Naive thymus-derived CD4-positive, alpha-beta T cell (primary cell): Measurements from ENCODE around the gene IFI27L1. TPM values are rescaled to one million over a fixed set of nuclear protein-coding genes. Genes with fewer than 3 reads are reported as not detected.

Source experiments
- ATAC-seq: fragments of 150-1000 bp; cut with Tn5 transposase; 2 replicates; pipeline ENCODE4 v1.10.0; 2021; ENCODE audit warnings: mild to moderate bottlenecking, moderate library complexity
- CTCF ChIA-PET: fragments of 350-600 bp; sonication (Branson Sonifier 250); formaldehyde crosslinking; loops from one replicate; lab custom pipeline; 2021; ENCODE audit warnings: antibody characterized with exemption; lab: Charles Lee
- POLR2A ChIA-PET: fragments of 350-600 bp; sonication (Branson Sonifier 250); formaldehyde crosslinking; loops from one replicate; lab custom pipeline; 2021; ENCODE audit warnings: antibody characterized with exemption, inconsistent platforms; lab: Charles Lee
- DNase-seq, 9 donors: peaks; one replicate each; pipeline versions ENCODE4 v3.0.0 to v3.0.0-alpha.2; 2020 to 2022; ENCODE audit warnings: mixed read lengths in 1 of 9
- H3K27ac ChIP-seq: one replicate; pipeline ENCODE4 v1.7.0; 2013; ENCODE audit warnings: mild to moderate bottlenecking, low read depth, low read length, moderate library complexity
- H3K27me3 ChIP-seq, 2 donors: one replicate each; pipeline ENCODE4 v1.7.0; 2013; ENCODE audit warnings: low read length in 2 of 2, mild to moderate bottlenecking in 2 of 2, moderate library complexity in 2 of 2; ENCODE audit not compliant: control insufficient read depth in 2 of 2, insufficient read depth in 2 of 2
- H3K36me3 ChIP-seq, 3 experiments: 1 replicate in 2 of 3; 2 replicates in 1 of 3; pipeline ENCODE4 v1.7.0; 2013; ENCODE audit warnings: low read length in 3 of 3, mild to moderate bottlenecking in 3 of 3, moderate library complexity in 1 of 3; ENCODE audit not compliant: insufficient read depth in 3 of 3, control insufficient read depth in 2 of 3
- H3K4me1 ChIP-seq, 2 donors: one replicate each; pipeline ENCODE4 v1.7.0; 2013; ENCODE audit warnings: low read length in 2 of 2, mild to moderate bottlenecking in 2 of 2, moderate library complexity in 1 of 2; ENCODE audit not compliant: control insufficient read depth in 2 of 2, insufficient read depth in 2 of 2
- H3K4me3 ChIP-seq: 2 replicates; pipeline ENCODE4 v1.7.0; 2013; ENCODE audit warnings: mild to moderate bottlenecking, low read length
- H3K9me3 ChIP-seq, 3 experiments: 1 replicate in 2 of 3; 2 replicates in 1 of 3; pipeline ENCODE4 v1.7.0; 2013; ENCODE audit warnings: low read length in 3 of 3; ENCODE audit not compliant: control insufficient read depth in 2 of 3
- H3K27ac Mint-ChIP-seq, 9 donors: one replicate each; pipeline ENCODE4 v1.8.0; 2020 to 2022; ENCODE audit warnings: mixed read lengths in 9 of 9, mild to moderate bottlenecking in 8 of 9, moderate library complexity in 5 of 9, inconsistent platforms in 2 of 9
- H3K27me3 Mint-ChIP-seq, 5 donors: one replicate each; pipeline ENCODE4 v1.8.0; 2021 to 2022; ENCODE audit warnings: mixed read lengths in 5 of 5, mild to moderate bottlenecking in 1 of 5
- H3K36me3 Mint-ChIP-seq, 5 donors: one replicate each; pipeline ENCODE4 v1.8.0; 2020 to 2022; ENCODE audit warnings: mixed read lengths in 5 of 5, mild to moderate bottlenecking in 3 of 5, inconsistent platforms in 1 of 5
- H3K4me1 Mint-ChIP-seq, 7 donors: one replicate each; pipeline ENCODE4 v1.8.0; 2020 to 2022; ENCODE audit warnings: mixed read lengths in 7 of 7, mild to moderate bottlenecking in 3 of 7, inconsistent platforms in 1 of 7
- H3K4me3 Mint-ChIP-seq, 10 donors: one replicate each; pipeline ENCODE4 v1.8.0; 2020 to 2022; ENCODE audit warnings: mild to moderate bottlenecking in 10 of 10, mixed read lengths in 10 of 10, moderate library complexity in 6 of 10, inconsistent platforms in 2 of 10
- H3K9me3 Mint-ChIP-seq, 11 donors: one replicate each; pipeline ENCODE4 v1.8.0; 2020 to 2022; ENCODE audit warnings: mixed read lengths in 11 of 11, mild to moderate bottlenecking in 4 of 11, inconsistent platforms in 1 of 11, moderate library complexity in 1 of 11
- intact Hi-C, 2 donors: fragments of 100-400 bp; cut with micrococcal nuclease; formaldehyde crosslinking; loops; one replicate each; pipeline ENCODE4 v1.15.1; 2023
- polyA plus RNA-seq, 2 donors: library from polyadenylated mRNA; unstranded; fragments of 300-500 nt; fragmentation: Illumina TruSeq; gene quantifications; one replicate each; pipeline ENCODE4 v1.2.3, GENCODE V29; 2021
- total RNA-seq, 6 experiments: library from RNA in 5 of 6; stranded (reverse) in 5 of 6; gene quantifications; 1 replicate in 5 of 6; 2 replicates in 1 of 6; pipeline ENCODE4 v1.2.3 and lab custom pipeline; 2021 to 2026

The IFI27L1 gene
- total and polyA plus RNA-seq, 7 experiments from 2014 or later, result 6.3 to 31.8 (median 8.2) TPM

DNA sequence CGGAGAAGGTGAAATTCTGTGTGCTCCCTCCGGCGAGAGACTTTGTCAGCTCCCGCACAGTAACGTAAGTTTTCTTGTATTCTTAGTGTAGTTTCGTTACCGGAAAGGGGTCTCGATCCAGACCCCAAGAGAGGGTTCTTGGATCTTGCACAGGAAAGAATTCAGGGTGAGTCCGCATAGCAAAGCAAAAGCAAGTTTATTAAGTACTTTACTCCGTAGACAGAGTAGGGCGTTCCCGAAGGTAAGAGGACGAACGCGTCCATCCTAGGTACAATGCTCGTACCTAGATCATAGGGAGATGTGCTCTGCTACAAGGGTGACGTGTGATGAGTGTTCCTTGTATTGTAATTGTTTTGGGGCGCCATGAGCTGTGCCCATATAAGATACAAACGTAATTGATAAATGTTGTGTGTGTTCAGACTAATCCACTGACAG is 293 bp downstream of the IFI27L1 start:
- Mint-ChIP-seq H3K27me3 (no peaks in the 10 kb centered on the region), H3K4me1 (peaks cover 28 to 53% (median 46%) of the 10 kb centered on the region in 7 donors)
- POLR2A ChIA-PET, result interaction anchor here (0.8 to 3.9 kb wide), 17 partner anchors 9 to 968 kb away, joined by 3 to 29 read pairs (median 5); partner anchors contain the start of genes IFI27L2, LYSET, MOAP1 and PPP4R4

DNA sequence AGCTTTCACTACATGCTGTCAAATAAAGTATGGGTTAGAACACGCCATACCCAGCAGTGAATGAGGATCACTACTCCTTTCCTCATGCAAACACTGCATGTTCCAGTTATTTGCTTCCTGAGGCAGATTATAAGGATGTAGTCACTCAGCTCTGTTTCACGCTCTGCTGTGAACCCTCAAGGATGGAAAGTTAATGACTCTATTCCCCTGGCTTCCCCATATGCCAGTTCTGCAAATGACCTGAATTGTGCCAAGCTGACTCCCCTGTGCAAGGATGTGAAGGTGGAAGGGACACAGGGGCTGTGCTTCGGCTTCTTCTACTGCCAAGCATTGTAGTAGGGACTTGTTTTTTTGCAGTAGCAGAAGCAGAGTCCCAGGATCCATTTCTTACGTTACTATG is 6.8 kb downstream of the IFI27L1 start:
- Mint-ChIP-seq H3K27ac (no peak overlapping the region), H3K27me3 (no peaks in the 10 kb centered on the region), H3K9me3 (peaks cover 0 to 2% (median 0%) of the 10 kb centered on the region in 11 donors), H3K4me3 (no peak overlapping the region), H3K4me1 (peaks cover 0 to 10% (median 2%) of the 10 kb centered on the region in 7 donors), H3K36me3 (peaks cover 0 to 15% (median 5%) of the 10 kb centered on the region in 5 donors)
- no peaks in the 10 kb centered on the region for H3K36me3 ChIP-seq
- ChIA-PET POLR2A (no interaction called here), CTCF (no interaction called here)
- intact Hi-C loops, result loop anchor here in 1 of 2 donors (10.0 kb wide), 1 partner anchor 1067 kb away; the partner anchor contains the start of gene DICER1
- H3K27me3 ChIP-seq, result no peaks in the 10 kb centered on the region
- no peak overlapping the region for H3K27ac ChIP-seq
- no peak for DNase-seq
- no peaks in the 10 kb centered on the region for H3K4me1 ChIP-seq
- no peak overlapping the region for H3K4me3 ChIP-seq
- no peak for ATAC-seq
- H3K9me3 ChIP-seq, result no peaks in the 10 kb centered on the region

More for the DNA sequence above, 293 bp downstream of the IFI27L1 start:
- ATAC-seq (peak; percentile 10), DNase-seq (no peak)
- Histone ChIP-seq H3K36me3 (peaks cover 0 to 26% (median 17%) of the 10 kb centered on the region in 3 experiments), H3K9me3 (no peaks in the 10 kb centered on the region), H3K4me3 (peak overlapping the region; percentile 74), H3K4me1 (peaks cover 31 to 32% of the 10 kb centered on the region in 2 donors), H3K27ac (peak overlapping the region; percentile 98), H3K27me3 (no peaks in the 10 kb centered on the region)
- peak overlapping the region; percentile 90 to 100 (median 99) for H3K4me3 Mint-ChIP-seq
- peak overlapping the region; percentile 97 to 100 (median 99) for H3K27ac Mint-ChIP-seq
- intact Hi-C loops, result loop anchor here (1.0 to 10.0 kb wide), 17 partner anchors 8 to 1453 kb away; partner anchors contain the start of genes IFI27L2 (in 2 of the 2), OTUB2 (in 2 of the 2), ASB2 (in 1 of the 2) and BTBD7 (in 1 of the 2)
- H3K36me3 Mint-ChIP-seq, result peaks cover 14 to 40% (median 34%) of the 10 kb centered on the region in 5 donors
- CTCF ChIA-PET, result interaction anchor here (0.7 to 2.4 kb wide), 5 partner anchors 45 to 103 kb away, joined by 3 to 10 read pairs (median 3); no protein-coding TSS in a partner anchor
- peaks cover 0 to 5% (median 0%) of the 10 kb centered on the region in 11 donors for H3K9me3 Mint-ChIP-seq

DNA sequence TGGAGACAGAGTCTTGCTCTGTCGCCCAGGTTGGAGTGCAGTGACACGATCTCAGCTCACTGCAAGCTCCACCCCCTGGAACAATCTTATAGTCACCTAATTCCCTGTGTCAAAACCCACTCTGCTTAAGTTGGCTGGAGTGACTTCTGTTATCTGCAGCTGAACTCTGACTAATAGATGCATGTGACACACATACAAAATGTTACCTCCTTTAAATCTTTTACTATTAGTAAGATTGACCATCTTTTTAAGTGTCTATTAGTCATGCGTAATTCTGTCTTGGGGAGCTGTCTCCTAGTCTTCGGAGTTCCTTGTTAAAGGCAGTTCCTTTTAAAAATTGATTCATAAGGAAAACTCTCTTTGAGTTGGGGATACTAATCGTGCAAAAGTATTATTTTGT is 7.4 kb downstream of the IFI27L1 start:
- intact Hi-C loops, result loop anchor here in 1 of 2 donors (10.0 kb wide), 1 partner anchor 1066 kb away; the partner anchor contains the start of gene DICER1
- Histone ChIP-seq H3K9me3 (no peaks in the 10 kb centered on the region), H3K27me3 (no peaks in the 10 kb centered on the region), H3K4me1 (no peaks in the 10 kb centered on the region), H3K36me3 (no peaks in the 10 kb centered on the region), H3K4me3 (no peak overlapping the region), H3K27ac (no peak overlapping the region)
- POLR2A ChIA-PET, result interaction anchor here (0.7 to 3.3 kb wide), 2 partner anchors 8 to 16 kb away, joined by 4 to 10 read pairs; partner anchors contain the start of genes DDX24 and IFI27L1
- H3K36me3 Mint-ChIP-seq, result peaks cover 0 to 14% (median 5%) of the 10 kb centered on the region in 5 donors
- peaks cover 0 to 2% (median 0%) of the 10 kb centered on the region in 11 donors for H3K9me3 Mint-ChIP-seq
- H3K27me3 Mint-ChIP-seq, result no peaks in the 10 kb centered on the region
- DNase-seq (no peak), ATAC-seq (no peak)
- no peak overlapping the region for H3K4me3 Mint-ChIP-seq
- CTCF ChIA-PET, result no interaction called here
- no peak overlapping the region for H3K27ac Mint-ChIP-seq
- H3K4me1 Mint-ChIP-seq, result peaks cover 0 to 5% (median 0%) of the 10 kb centered on the region in 7 donors

DNA sequence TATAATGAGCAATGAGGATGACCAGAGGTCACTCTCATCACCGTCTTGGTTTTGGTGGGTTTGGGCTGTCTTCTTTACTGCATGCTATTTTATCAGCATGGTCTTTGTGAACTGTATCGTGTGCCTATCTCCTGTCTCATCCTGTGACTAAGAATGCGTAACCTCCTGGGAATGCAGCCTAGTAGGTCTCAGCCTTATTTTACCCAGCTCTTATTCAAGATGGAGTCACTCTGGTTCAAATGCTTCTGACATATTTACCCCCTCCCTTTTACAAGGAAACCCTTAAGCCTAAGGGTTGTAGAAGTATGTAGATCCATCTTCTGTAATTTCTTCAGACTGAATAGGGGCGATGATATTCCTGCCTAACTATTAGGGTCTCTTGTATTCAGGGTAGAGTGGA is 8.4 kb downstream of the IFI27L1 start:
- no peak overlapping the region for H3K27ac Mint-ChIP-seq
- H3K9me3 ChIP-seq, result no peaks in the 10 kb centered on the region
- H3K4me1 ChIP-seq, result no peaks in the 10 kb centered on the region
- peaks cover 0 to 12% (median 5%) of the 10 kb centered on the region in 5 donors for H3K36me3 Mint-ChIP-seq
- no peak overlapping the region for H3K4me3 ChIP-seq
- DNase-seq (no peak), ATAC-seq (no peak)
- peaks cover 0 to 2% (median 0%) of the 10 kb centered on the region in 11 donors for H3K9me3 Mint-ChIP-seq
- peaks cover 0 to 3% (median 0%) of the 10 kb centered on the region in 7 donors for H3K4me1 Mint-ChIP-seq
- H3K36me3 ChIP-seq, result no peaks in the 10 kb centered on the region
- H3K4me3 Mint-ChIP-seq, result no peak overlapping the region
- POLR2A ChIA-PET, result interaction anchor here (3.3 kb wide), 1 partner anchor 9 kb away, joined by 10 read pairs; the partner anchor contains the start of genes DDX24 and IFI27L1
- H3K27me3 ChIP-seq, result no peaks in the 10 kb centered on the region
- intact Hi-C loops, result loop anchor here in 1 of 2 donors (10.0 kb wide), 1 partner anchor 1065 kb away; the partner anchor contains the start of gene DICER1
- H3K27ac ChIP-seq, result no peak overlapping the region
- H3K27me3 Mint-ChIP-seq, result no peaks in the 10 kb centered on the region
- CTCF ChIA-PET, result no interaction called here

DNA sequence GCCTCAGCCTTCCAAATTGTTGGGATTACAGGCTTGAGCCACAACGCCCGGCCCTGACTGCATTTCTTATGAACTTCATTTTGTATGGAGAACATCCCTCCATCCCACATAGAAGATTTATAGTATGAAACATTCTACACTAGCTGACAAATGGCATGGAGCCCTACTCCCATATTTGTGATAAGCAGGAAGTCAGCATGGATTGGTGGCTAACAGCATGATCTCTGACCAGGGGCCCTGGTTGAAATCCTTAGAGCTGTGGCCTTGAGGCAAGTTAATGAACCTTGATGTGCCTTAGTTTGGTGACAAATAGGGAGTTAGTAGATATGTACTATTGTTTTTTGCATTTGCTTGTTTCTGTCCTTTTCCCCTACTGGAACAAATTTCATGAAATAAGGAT is 12.3 kb downstream of the IFI27L1 start:
- Histone ChIP-seq H3K4me1 (no peaks in the 10 kb centered on the region), H3K36me3 (no peaks in the 10 kb centered on the region), H3K27ac (no peak overlapping the region), H3K27me3 (no peaks in the 10 kb centered on the region), H3K9me3 (no peaks in the 10 kb centered on the region), H3K4me3 (no peak overlapping the region)
- ChIA-PET CTCF (interaction anchor here (0.7 kb wide), 1 partner anchor 153 kb away, joined by 3 read pairs; no protein-coding TSS in a partner anchor), POLR2A (no interaction called here)
- H3K4me3 Mint-ChIP-seq, result no peak overlapping the region
- H3K9me3 Mint-ChIP-seq, result no peaks in the 10 kb centered on the region
- H3K27me3 Mint-ChIP-seq, result no peaks in the 10 kb centered on the region
- no peaks in the 10 kb centered on the region for H3K4me1 Mint-ChIP-seq
- H3K27ac Mint-ChIP-seq, result no peak overlapping the region
- DNase-seq, result no peak
- H3K36me3 Mint-ChIP-seq, result peaks cover 0 to 9% (median 4%) of the 10 kb centered on the region in 5 donors
- intact Hi-C loops, result no loop called here
- no peak for ATAC-seq

DNA sequence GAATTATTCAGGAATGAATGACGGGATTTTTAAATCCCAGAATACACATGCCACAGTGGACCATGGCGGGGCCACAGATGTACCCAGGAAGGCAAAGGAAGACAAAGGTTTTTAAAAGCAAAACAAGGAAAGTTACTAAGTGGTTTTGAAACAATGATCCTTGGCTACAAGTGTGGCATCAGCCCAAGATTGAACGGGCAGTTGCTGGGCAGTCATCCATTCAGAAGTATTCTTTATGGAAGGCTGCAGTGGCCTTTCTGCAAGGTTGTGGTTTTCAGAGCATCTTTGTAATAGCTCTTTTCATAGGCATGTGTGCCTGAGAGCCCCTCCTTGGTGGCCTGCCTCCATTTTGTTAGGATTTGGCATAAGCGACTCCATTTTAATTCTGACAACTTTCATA is 16.0 kb downstream of the IFI27L1 start:
- Mint-ChIP-seq H3K36me3 (peaks cover 0 to 4% (median 2%) of the 10 kb centered on the region in 5 donors), H3K4me3 (no peak overlapping the region), H3K9me3 (no peaks in the 10 kb centered on the region), H3K27me3 (no peaks in the 10 kb centered on the region), H3K4me1 (no peaks in the 10 kb centered on the region), H3K27ac (no peak overlapping the region)
- no peaks in the 10 kb centered on the region for H3K4me1 ChIP-seq
- H3K36me3 ChIP-seq, result no peaks in the 10 kb centered on the region
- H3K9me3 ChIP-seq, result no peaks in the 10 kb centered on the region
- no peak overlapping the region for H3K4me3 ChIP-seq
- ChIA-PET POLR2A (no interaction called here), CTCF (no interaction called here)
- no peak for ATAC-seq
- no peak overlapping the region for H3K27ac ChIP-seq
- DNase-seq, result no peak
- intact Hi-C loops, result no loop called here
- H3K27me3 ChIP-seq, result no peaks in the 10 kb centered on the region
